Measurements from ENCODE around the gene APBA1.

- TF ChIP-seq CTCF (conservative IDR thresholded peaks at IDR 0.05) (no peak), ZFX (IDR thresholded peaks at IDR 0.05) (no peak)
Observed at GRCh38 chr9:69658987-69659675, 13.0 kb downstream of the APBA1 start.

All from C4-2B (cell line).